Astrocyte of the spinal cord (primary cell): ENCODE data around the gene PLEKHJ1.

Experiments
- DNase-seq: peaks from one replicate; pipeline ENCODE4 v3.0.0; 2011; ENCODE audit warnings: low read depth, low spot score
- H3K4me3 ChIP-seq: 2 replicates; pipeline ENCODE4 v1.5.1; 2011; ENCODE audit warnings: low read depth, mild to moderate bottlenecking, low read length, moderate library complexity
- in situ Hi-C: cut with HindIII; loops from 2 replicates; pipeline ENCODE4 v1.10.0; 2017; ENCODE audit warnings: low sequenced_read_pairs
- TF ChIP-seq, protein P1 (sequence below): IDR thresholded peaks from 2 replicates; pipeline ENCODE4 v1.5.1; 2012; ENCODE audit warnings: low read depth, mild to moderate bottlenecking, low read length, inconsistent platforms

Gene PLEKHJ1

DNA sequence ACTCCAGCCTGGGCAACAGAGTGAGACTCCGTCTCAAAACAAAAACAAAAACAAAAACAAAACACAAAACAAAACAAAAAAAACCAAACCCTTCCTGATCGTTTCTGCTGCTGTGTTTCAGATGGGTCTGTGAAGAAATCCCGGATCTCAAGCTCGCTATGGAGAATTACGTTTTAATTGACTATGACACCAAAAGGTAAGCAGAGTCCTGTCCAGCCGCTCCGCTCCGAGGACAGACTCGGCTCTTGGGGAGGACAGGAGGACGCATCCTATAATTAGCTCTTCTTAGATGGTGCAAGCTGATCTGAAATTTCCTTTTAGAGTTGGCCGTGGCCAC, 50.4 kb downstream of the PLEKHJ1 start:
- in situ Hi-C loops = no loop called here
- no peak overlapping the region for H3K4me3 ChIP-seq
- TF ChIP-seq, protein P1, sequence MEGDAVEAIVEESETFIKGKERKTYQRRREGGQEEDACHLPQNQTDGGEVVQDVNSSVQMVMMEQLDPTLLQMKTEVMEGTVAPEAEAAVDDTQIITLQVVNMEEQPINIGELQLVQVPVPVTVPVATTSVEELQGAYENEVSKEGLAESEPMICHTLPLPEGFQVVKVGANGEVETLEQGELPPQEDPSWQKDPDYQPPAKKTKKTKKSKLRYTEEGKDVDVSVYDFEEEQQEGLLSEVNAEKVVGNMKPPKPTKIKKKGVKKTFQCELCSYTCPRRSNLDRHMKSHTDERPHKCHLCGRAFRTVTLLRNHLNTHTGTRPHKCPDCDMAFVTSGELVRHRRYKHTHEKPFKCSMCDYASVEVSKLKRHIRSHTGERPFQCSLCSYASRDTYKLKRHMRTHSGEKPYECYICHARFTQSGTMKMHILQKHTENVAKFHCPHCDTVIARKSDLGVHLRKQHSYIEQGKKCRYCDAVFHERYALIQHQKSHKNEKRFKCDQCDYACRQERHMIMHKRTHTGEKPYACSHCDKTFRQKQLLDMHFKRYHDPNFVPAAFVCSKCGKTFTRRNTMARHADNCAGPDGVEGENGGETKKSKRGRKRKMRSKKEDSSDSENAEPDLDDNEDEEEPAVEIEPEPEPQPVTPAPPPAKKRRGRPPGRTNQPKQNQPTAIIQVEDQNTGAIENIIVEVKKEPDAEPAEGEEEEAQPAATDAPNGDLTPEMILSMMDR = no peak

DNA sequence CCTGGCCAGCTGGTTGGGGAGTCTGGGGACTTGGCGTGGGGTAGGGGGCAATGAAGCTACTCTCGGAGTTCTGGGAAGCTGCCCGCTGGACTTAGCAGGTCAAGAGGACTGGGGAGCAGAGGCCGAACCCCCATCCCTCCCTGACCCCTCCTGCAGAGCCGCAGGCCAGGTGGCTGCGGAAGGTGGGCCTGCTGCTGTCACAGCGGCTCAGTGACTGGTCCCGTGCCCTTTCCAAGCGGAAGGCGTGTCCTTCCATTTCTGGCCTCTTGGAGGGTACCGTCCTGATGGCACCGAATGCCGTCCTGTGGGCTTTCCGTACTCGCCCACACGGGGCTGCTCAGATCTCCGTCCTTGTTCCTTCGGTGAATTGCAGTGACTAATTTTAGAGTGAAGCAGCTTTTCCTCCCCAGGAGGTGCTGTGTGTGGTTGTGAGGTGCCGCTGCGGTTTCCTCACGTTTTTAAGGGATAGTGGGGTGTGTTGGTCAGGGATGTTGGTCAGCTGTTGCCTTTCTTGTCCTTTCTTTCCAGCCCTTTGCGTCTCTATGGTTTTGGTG, 51.6 kb downstream of the PLEKHJ1 start:
- no peak for DNase-seq
- TF ChIP-seq, protein P1 = no peak
- in situ Hi-C loops = no loop called here
- H3K4me3 ChIP-seq = no peak overlapping the region

More for the DNA sequence above, 50.4 kb downstream of the PLEKHJ1 start:
- DNase-seq = no peak
